NT2/D1 (cell line): ENCODE data around the gene RNF157.

Experiments used
- SUZ12 ChIP-seq: IDR thresholded peaks from 2 replicates; pipeline ENCODE4 v1.6.1; 2011; ENCODE audit not compliant: insufficient read length, insufficient read depth; ENCODE audit errors: extremely low read depth
- YY1 ChIP-seq: IDR thresholded peaks from 2 replicates; pipeline ENCODE4 v1.6.1; 2011; ENCODE audit not compliant: insufficient read length, insufficient read depth
- ZNF274 ChIP-seq: IDR thresholded peaks from 2 replicates; pipeline ENCODE4 v1.6.1; 2011; ENCODE audit warnings: mild to moderate bottlenecking, low read depth, low read length

- TF ChIP-seq ZNF274 (no peak), YY1 (no peak), SUZ12 (no peak)
Observed at GRCh38 chr17:76142039-76142584, 98.2 kb downstream of the RNF157 start.
